ENCODE measurements around the gene CCNI2.

GRCh38 chr5:132777209-132778069, 30.2 kb downstream of the CCNI2 start, which contains the start of gene SEPTIN8:
- TF ChIP-seq SMAD3 (CRISPR knock-in tag; IDR thresholded peaks at IDR 0.05; ENCODE audit: borderline replicate concordance) (no peak), KAT7 (CRISPR knock-in tag; IDR thresholded peaks at IDR 0.05; ENCODE audit: borderline replicate concordance) (no peak), ATF2 (CRISPR knock-in tag; IDR thresholded peaks at IDR 0.05; ENCODE audit: borderline replicate concordance, low read depth) (no peak), FOXJ3 (CRISPR knock-in tag; IDR thresholded peaks at IDR 0.05; ENCODE audit: borderline replicate concordance) (no peak), TEAD1 (CRISPR knock-in tag; IDR thresholded peaks at IDR 0.05) (no peak), ZNF232 (CRISPR knock-in tag; IDR thresholded peaks at IDR 0.05) (no peak)

Measured in WTC11 (cell line).